HFF-Myc (cell line): ENCODE measurements around the gene SWT1.

Experiments used
- DNase-seq: peaks from one replicate; pipeline ENCODE4 v3.0.0-alpha.2; 2011; ENCODE audit warnings: low read depth; ENCODE audit errors: extremely low read depth
- H3K4me3 ChIP-seq: replicated peaks from 2 replicates; pipeline ENCODE4 v1.5.1; 2011; ENCODE audit warnings: low read depth, mild to moderate bottlenecking, control low read depth, low read length
- CTCF ChIP-seq: IDR thresholded peaks from 2 replicates; pipeline ENCODE4 v1.5.1; 2012; ENCODE audit warnings: mild to moderate bottlenecking, low read depth, low read length, control low read depth; ENCODE audit errors: missing control alignments

Gene SWT1

GRCh38 chr1:185284116-185284515 lies 127.1 kb downstream of the SWT1 start:
- no peak for TF ChIP-seq CTCF
- no peak for DNase-seq
- H3K4me3 ChIP-seq = no peak overlapping the region

- TF ChIP-seq CTCF = no peak
- no peak overlapping the region for H3K4me3 ChIP-seq
- no peak for DNase-seq
Observed at GRCh38 chr1:185284533-185285276, 127.7 kb downstream of the SWT1 start.

GRCh38 chr1:185287451-185287850 lies 130.5 kb downstream of the SWT1 start:
- no peak overlapping the region for H3K4me3 ChIP-seq
- no peak for DNase-seq
- no peak for TF ChIP-seq CTCF

- no peak for TF ChIP-seq CTCF
- H3K4me3 ChIP-seq = no peak overlapping the region
- DNase-seq = no peak
Observed at GRCh38 chr1:185288435-185288834, 131.5 kb downstream of the SWT1 start.

GRCh38 chr1:185289880-185290279 lies 132.9 kb downstream of the SWT1 start:
- no peak for DNase-seq
- no peak for TF ChIP-seq CTCF
- no peak overlapping the region for H3K4me3 ChIP-seq

GRCh38 chr1:185291159-185291558 lies 134.2 kb downstream of the SWT1 start:
- no peak for DNase-seq
- no peak for TF ChIP-seq CTCF
- no peak overlapping the region for H3K4me3 ChIP-seq

GRCh38 chr1:185291652-185292051 lies 134.7 kb downstream of the SWT1 start:
- no peak for TF ChIP-seq CTCF
- no peak for DNase-seq
- no peak overlapping the region for H3K4me3 ChIP-seq
